CD4-positive, alpha-beta T cell (primary cell): ENCODE measurements around the gene PTF1A. TPM values are rescaled to one million over a fixed set of nuclear protein-coding genes. Genes with fewer than 3 reads are reported as not detected.

Experiments used
- ATAC-seq: fragments of 200-7000 bp; cut with Tn5 transposase; one replicate; pipeline ENCODE4 v1.10.0; 2022; ENCODE audit warnings: mild to moderate bottlenecking; ENCODE audit not compliant: poor library complexity
- CTCF ChIA-PET: fragments of 350-600 bp; sonication (Branson Sonifier 250); formaldehyde crosslinking; loops from one replicate; lab custom pipeline; 2021; ENCODE audit warnings: antibody characterized with exemption, inconsistent platforms; lab: Charles Lee
- POLR2A ChIA-PET: fragments of 350-600 bp; sonication (Branson Sonifier 250); formaldehyde crosslinking; loops from one replicate; lab custom pipeline; 2021; ENCODE audit warnings: antibody characterized with exemption, inconsistent platforms; lab: Charles Lee
- DNase-seq, 14 experiments: peaks; one replicate each; pipeline ENCODE4 v3.0.0-alpha.2; 2013 to 2020; ENCODE audit warnings: mixed read lengths in 2 of 14
- H3K27ac ChIP-seq, 2 donors: one replicate each; pipeline versions ENCODE4 v1.5.1 to v1.7.0; 2013; ENCODE audit warnings: low read length in 2 of 2, low read depth in 1 of 2, mild to moderate bottlenecking in 1 of 2
- H3K27me3 ChIP-seq, 2 experiments: 1 replicate in 1 of 2; 2 replicates in 1 of 2; pipeline versions ENCODE4 v1.6.1 to v1.7.0; 2013; ENCODE audit warnings: low read length in 2 of 2, control low read depth in 1 of 2, mild to moderate bottlenecking in 1 of 2, moderate library complexity in 1 of 2; ENCODE audit not compliant: insufficient read depth in 2 of 2, control insufficient read depth in 1 of 2
- H3K36me3 ChIP-seq: one replicate; pipeline ENCODE4 v1.6.1; 2013; ENCODE audit warnings: low read length, control low read depth; ENCODE audit not compliant: insufficient read depth
- H3K4me1 ChIP-seq: one replicate; pipeline ENCODE4 v1.6.1; 2013; ENCODE audit warnings: low read length, control low read depth; ENCODE audit not compliant: insufficient read depth
- H3K4me3 ChIP-seq: one replicate; pipeline ENCODE4 v1.5.1; 2013; ENCODE audit warnings: mild to moderate bottlenecking, low read length, moderate library complexity
- H3K9me3 ChIP-seq, 2 experiments: 1 replicate in 1 of 2; 2 replicates in 1 of 2; pipeline versions ENCODE4 v1.6.1 to v1.7.0; 2013; ENCODE audit warnings: low read length in 2 of 2, mild to moderate bottlenecking in 2 of 2, control low read depth in 1 of 2, moderate library complexity in 1 of 2; ENCODE audit not compliant: control insufficient read depth in 1 of 2, insufficient read depth in 1 of 2
- H3K27ac Mint-ChIP-seq: one replicate; pipeline ENCODE4 v1.8.0; 2020; ENCODE audit warnings: mixed read lengths
- H3K27me3 Mint-ChIP-seq: one replicate; pipeline ENCODE4 v1.8.0; 2021; ENCODE audit warnings: mixed read lengths
- H3K36me3 Mint-ChIP-seq: one replicate; pipeline ENCODE4 v1.8.0; 2021; ENCODE audit warnings: low read depth, mixed read lengths
- H3K4me1 Mint-ChIP-seq: one replicate; pipeline ENCODE4 v1.8.0; 2021; ENCODE audit warnings: low read depth, mixed read lengths
- H3K4me3 Mint-ChIP-seq: one replicate; pipeline ENCODE4 v1.8.0; 2020; ENCODE audit warnings: mild to moderate bottlenecking, mixed read lengths
- H3K9me3 Mint-ChIP-seq: one replicate; pipeline ENCODE4 v1.8.0; 2020; ENCODE audit warnings: mixed read lengths
- intact Hi-C, 2 experiments: fragments of 100-400 bp; cut with DNase I in 1 of 2; cut with micrococcal nuclease in 1 of 2; formaldehyde crosslinking; loops; one replicate each; pipeline versions ENCODE4 v1.15.1 to v1.9.0; 2023 to 2025; cut with DNase I, micrococcal nuclease
- total RNA-seq, 174 experiments: library from RNA in 2 of 174; stranded (reverse) in 2 of 174; gene quantifications; one replicate each; pipeline ENCODE4 v1.2.3 and lab custom pipeline; 2021 to 2026
- TF ChIP-seq, protein P1 (sequence below): fragments of 200-600 bp; IDR thresholded peaks from one replicate; pipeline ENCODE4 v1.8.0; 2022; ENCODE audit warnings: antibody characterized with exemption, mild to moderate bottlenecking

PTF1A gene
- total RNA-seq, 2 experiments from 2014 or later: not detected

DNA sequence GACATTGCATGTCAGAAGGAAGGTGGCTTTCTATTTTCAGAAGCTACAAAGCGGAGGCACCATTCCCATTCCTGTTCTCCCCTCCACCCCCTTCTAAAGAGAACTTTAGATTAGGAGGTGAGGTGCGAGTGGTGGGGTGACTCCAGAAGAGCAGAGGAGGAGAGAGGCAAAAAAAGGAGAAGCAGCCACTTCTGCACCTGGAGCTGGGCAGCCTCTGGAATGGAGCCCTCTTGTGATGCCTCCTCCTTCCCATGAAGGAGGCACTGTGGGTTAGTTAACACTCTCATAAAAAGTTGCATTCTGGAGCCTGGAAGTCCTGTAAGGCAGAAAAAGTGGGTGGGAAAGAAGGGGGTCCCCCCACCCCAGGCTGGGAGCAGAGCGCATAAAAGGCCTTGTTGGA is 4.8 kb downstream of the PTF1A start:
- POLR2A ChIA-PET: no interaction called here
- H3K9me3 Mint-ChIP-seq: no peaks in the 10 kb centered on the region
- no peak overlapping the region for H3K4me3 Mint-ChIP-seq

DNA sequence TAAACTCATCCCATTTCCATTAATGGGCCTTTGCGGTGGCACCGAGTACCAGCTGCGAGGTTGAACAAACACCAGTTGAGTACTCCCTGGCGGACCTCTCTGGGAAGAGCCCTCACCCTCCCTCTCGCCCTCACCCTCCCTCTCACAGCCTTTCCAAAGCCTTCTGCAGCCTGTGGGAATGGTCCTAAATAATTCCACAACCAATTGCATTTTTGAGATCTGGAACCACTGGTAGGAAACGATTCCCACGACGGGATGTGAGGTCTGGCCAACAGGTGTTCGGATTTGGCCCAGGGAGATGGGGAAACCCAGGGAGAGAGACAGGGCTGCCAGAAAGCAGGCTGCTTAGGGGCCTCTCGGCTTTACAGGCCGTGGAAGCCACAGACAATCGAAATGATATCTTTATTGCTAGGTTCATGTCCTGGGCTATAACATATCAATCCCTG is 5.3 kb downstream of the PTF1A start:
- intact Hi-C loops: no loop called here
- ChIA-PET POLR2A (no interaction called here), CTCF (no interaction called here)
- no peaks in the 10 kb centered on the region for H3K36me3 Mint-ChIP-seq
- no peak overlapping the region for H3K27ac ChIP-seq
- no peak overlapping the region for H3K4me3 Mint-ChIP-seq
- H3K4me1 Mint-ChIP-seq: peaks cover 5% of the 10 kb centered on the region
- DNase-seq (no peak), ATAC-seq (no peak)
- no peaks in the 10 kb centered on the region for H3K9me3 Mint-ChIP-seq
- TF ChIP-seq, protein P1, sequence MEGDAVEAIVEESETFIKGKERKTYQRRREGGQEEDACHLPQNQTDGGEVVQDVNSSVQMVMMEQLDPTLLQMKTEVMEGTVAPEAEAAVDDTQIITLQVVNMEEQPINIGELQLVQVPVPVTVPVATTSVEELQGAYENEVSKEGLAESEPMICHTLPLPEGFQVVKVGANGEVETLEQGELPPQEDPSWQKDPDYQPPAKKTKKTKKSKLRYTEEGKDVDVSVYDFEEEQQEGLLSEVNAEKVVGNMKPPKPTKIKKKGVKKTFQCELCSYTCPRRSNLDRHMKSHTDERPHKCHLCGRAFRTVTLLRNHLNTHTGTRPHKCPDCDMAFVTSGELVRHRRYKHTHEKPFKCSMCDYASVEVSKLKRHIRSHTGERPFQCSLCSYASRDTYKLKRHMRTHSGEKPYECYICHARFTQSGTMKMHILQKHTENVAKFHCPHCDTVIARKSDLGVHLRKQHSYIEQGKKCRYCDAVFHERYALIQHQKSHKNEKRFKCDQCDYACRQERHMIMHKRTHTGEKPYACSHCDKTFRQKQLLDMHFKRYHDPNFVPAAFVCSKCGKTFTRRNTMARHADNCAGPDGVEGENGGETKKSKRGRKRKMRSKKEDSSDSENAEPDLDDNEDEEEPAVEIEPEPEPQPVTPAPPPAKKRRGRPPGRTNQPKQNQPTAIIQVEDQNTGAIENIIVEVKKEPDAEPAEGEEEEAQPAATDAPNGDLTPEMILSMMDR: no peak
- H3K9me3 ChIP-seq: peaks cover 0 to 13% of the 10 kb centered on the region in 2 experiments
- no peak overlapping the region for H3K4me3 ChIP-seq
- H3K4me1 ChIP-seq: peaks cover 11% of the 10 kb centered on the region
- no peak overlapping the region for H3K27ac Mint-ChIP-seq
- no peaks in the 10 kb centered on the region for H3K36me3 ChIP-seq
- peaks cover 66 to 84% of the 10 kb centered on the region in 2 experiments for H3K27me3 ChIP-seq
- H3K27me3 Mint-ChIP-seq: peaks cover 77% of the 10 kb centered on the region

More for the DNA sequence above, 4.8 kb downstream of the PTF1A start:
- peaks cover 72% of the 10 kb centered on the region for H3K27me3 Mint-ChIP-seq
- ATAC-seq (no peak), DNase-seq (no peak)
- Histone ChIP-seq H3K27ac (no peak overlapping the region), H3K9me3 (peaks cover 0 to 13% of the 10 kb centered on the region in 2 experiments), H3K4me3 (no peak overlapping the region), H3K27me3 (peaks cover 66 to 81% of the 10 kb centered on the region in 2 experiments), H3K4me1 (peaks cover 13% of the 10 kb centered on the region), H3K36me3 (no peaks in the 10 kb centered on the region)
- no peaks in the 10 kb centered on the region for H3K36me3 Mint-ChIP-seq
- CTCF ChIA-PET: no interaction called here
- TF ChIP-seq, protein P1: no peak
- peaks cover 5% of the 10 kb centered on the region for H3K4me1 Mint-ChIP-seq
- H3K27ac Mint-ChIP-seq: no peak overlapping the region
- intact Hi-C loops: no loop called here

DNA sequence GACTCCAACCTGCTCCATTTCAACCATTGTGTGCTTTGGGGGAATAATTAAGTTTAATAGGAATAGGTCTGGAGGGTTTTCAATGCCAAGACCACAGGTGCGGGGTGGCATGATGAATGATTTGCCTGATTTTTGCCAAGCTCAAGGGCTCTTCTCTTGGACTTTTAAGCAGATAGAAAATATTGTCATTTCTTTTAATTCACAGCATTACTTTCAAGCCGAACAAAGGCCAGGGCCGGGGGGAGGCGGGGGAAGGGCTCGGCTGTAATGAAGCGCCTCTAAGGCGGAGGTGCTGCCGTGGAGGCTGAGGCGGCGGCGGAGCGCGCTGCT is 6.5 kb downstream of the PTF1A start:
- ChIA-PET CTCF (interaction anchor here (0.6 kb wide), 1 partner anchor 1026 kb away, joined by 3 read pairs; no protein-coding TSS in a partner anchor), POLR2A (no interaction called here)
- H3K36me3 ChIP-seq: no peaks in the 10 kb centered on the region
- H3K27me3 ChIP-seq: peaks cover 65 to 89% of the 10 kb centered on the region in 2 experiments
- Mint-ChIP-seq H3K36me3 (no peaks in the 10 kb centered on the region), H3K4me1 (peaks cover 5% of the 10 kb centered on the region), H3K9me3 (no peaks in the 10 kb centered on the region), H3K27me3 (peaks cover 86% of the 10 kb centered on the region), H3K4me3 (no peak overlapping the region), H3K27ac (no peak overlapping the region)
- no peak overlapping the region for H3K4me3 ChIP-seq
- no peak overlapping the region for H3K27ac ChIP-seq
- intact Hi-C loops: no loop called here
- H3K4me1 ChIP-seq: peaks cover 11% of the 10 kb centered on the region
- peaks cover 0 to 13% of the 10 kb centered on the region in 2 experiments for H3K9me3 ChIP-seq
- TF ChIP-seq, protein P1: no peak
- DNase-seq (no peak), ATAC-seq (no peak)
